Adrenal gland (tissue), 12 donors: ENCODE results near the gene CFAP45. TPM values are rescaled to one million over a fixed set of nuclear protein-coding genes. Genes with fewer than 3 reads are reported as not detected.
A peak's percentile ranks its signal among the peaks of the same experiment; 100 is the strongest.

Source experiments
- DNase-seq, 7 donors: peaks; one replicate each; pipeline ENCODE4 v3.0.0-alpha.2; 2019 to 2020
- H3K27ac ChIP-seq, 5 donors: fragments of 200-600 bp; sonication (generic) in 4 of 5; 1 replicate in 3 of 5; 2 replicates in 2 of 5; pipeline versions ENCODE4 v1.5.1 to v1.8.0; 2016 to 2020; ENCODE audit warnings: mild to moderate bottlenecking in 1 of 5
- H3K27me3 ChIP-seq: fragments of 200-600 bp; 2 replicates; pipeline ENCODE4 v1.8.0; 2021
- H3K36me3 ChIP-seq, 2 donors: fragments of 200-600 bp; replicated peaks in 1 of 2; 1 replicate in 1 of 2; 2 replicates in 1 of 2; pipeline versions ENCODE4 v1.5.1 to v1.8.0; 2018 to 2022
- H3K4me1 ChIP-seq, 2 donors: fragments of 200-600 bp; replicated peaks in 1 of 2; 1 replicate in 1 of 2; 2 replicates in 1 of 2; pipeline versions ENCODE4 v1.5.1 to v1.8.0; 2018 to 2021
- H3K4me3 ChIP-seq, 4 donors: fragments of 200-600 bp; sonication (generic) in 3 of 4; one replicate each; pipeline ENCODE4 v1.5.1; 2016 to 2018
- H3K9me3 ChIP-seq, 3 donors: fragments of 200-600 bp; sonication (generic) in 1 of 3; replicated peaks in 1 of 3; 1 replicate in 2 of 3; 2 replicates in 1 of 3; pipeline versions ENCODE4 v1.5.1 to v1.8.0; 2016 to 2021
- CTCF ChIP-seq, 6 experiments: fragments of 450-650 bp in 4 of 6; fragments of 200-600 bp in 2 of 6; sonication (generic) in 1 of 6; IDR thresholded peaks; 1 replicate in 5 of 6; 2 replicates in 1 of 6; pipeline versions ENCODE4 v1.5.1 to v1.8.0; 2016 to 2021; ENCODE audit warnings: antibody characterized with exemption in 6 of 6, mild to moderate bottlenecking in 2 of 6, moderate library complexity in 1 of 6
- POLR2A ChIP-seq, 2 donors: fragments of 450-650 bp; IDR thresholded peaks; one replicate each; pipeline ENCODE4 v1.6.1; 2017; ENCODE audit warnings: antibody characterized with exemption in 2 of 2, mild to moderate bottlenecking in 2 of 2, moderate library complexity in 1 of 2
- WGBS, 4 donors: extraction: QIAGEN DNeasy Blood & Tissue Kit in 2 of 4; methylation state at CpG; one replicate each; pipeline versions ENCODE4 v1.1.5 to v1.1.7; 2013 to 2017; 5-methylcytosine and 5-hydroxymethylcytosine counted together
- intact Hi-C, 2 donors: fragments of 100-400 bp; cut with DNase I; formaldehyde crosslinking; loops; one replicate each; pipeline versions ENCODE4 v1.14.1 to v1.15.0; 2022 to 2023
- polyA plus RNA-seq, 3 donors: library from polyadenylated mRNA; stranded (reverse); fragments of 200-250 nt in 2 of 3; fragments of 350-450 nt in 1 of 3; fragmentation: Illumina TruSeq in 1 of 3; extraction: RNeasy Lipid Tissue Mini Kit (QIAGEN cat#74804) in 1 of 3; gene quantifications; one replicate each; pipeline ENCODE4 v1.2.3, GENCODE V29; 2013 to 2014
- total RNA-seq, 9 donors: library from RNA; depleted of rRNA in 4 of 9; stranded (reverse); fragments of >200 nt in 4 of 9; fragments of 120-200 nt in 1 of 9; fragmentation: NEBNext Ultra II Directional in 1 of 9; extraction: Animal tissue kit (Norgen Biotek cat#: 25700) in 1 of 9; gene quantifications; one replicate each; pipeline versions ENCODE4 v1.1.0 to v1.2.4, GENCODE V29; 2013 to 2023
- donor health status: healthy with polysubstance abuse.
- donor health status: Bipolar disorder and iron deficiency.
- donor health status: DM: yes; HTN: yes; CAD: no.
- donor health status: DM: no; HTN: no; CAD: no.
- donor health status: DM: no; HTN: no; CAD: no.
- donor health status: DM: yes; HTN: yes; CAD: no.

CFAP45 gene
- total and polyA plus RNA-seq, 12 donors, result 0.14 to 0.81 (median 0.35) TPM; not detected in 6

- peak; percentile 81 to 91 (median 88) for DNase-seq
- intact Hi-C loops, result no loop called here
- peaks cover 0 to 13% of the 10 kb centered on the region in 2 donors for H3K36me3 ChIP-seq
- WGBS, 4 donors, result 12 to 33% (median 15%) methylated on average over 8 to 31 of the region's 31 CpGs
- no peaks in the 10 kb centered on the region for H3K9me3 ChIP-seq
- peaks cover 4 to 41% of the 10 kb centered on the region in 2 donors for H3K4me1 ChIP-seq
- H3K27me3 ChIP-seq, result no peaks in the 10 kb centered on the region
- TF ChIP-seq CTCF (IDR thresholded peaks at IDR 0.05) (no peak), POLR2A (IDR thresholded peaks at IDR 0.05) (no peak)
- H3K4me3 ChIP-seq, result peak overlapping the region; percentile 46 to 64 (median 59)
- peak overlapping the region; percentile 35 to 93 (median 82) for H3K27ac ChIP-seq
These were observed 24.2 kb upstream of the CFAP45 start for GRCh38 chr1:159924025-159924790.

GRCh38 chr1:159923203-159924024 lies 23.4 kb upstream of the CFAP45 start:
- intact Hi-C loops, result no loop called here

GRCh38 chr1:159922511-159923202 lies 22.7 kb upstream of the CFAP45 start:
- H3K4me3 ChIP-seq, result peak overlapping the region in 1 of 4 donors; percentile 64
- H3K9me3 ChIP-seq, result no peaks in the 10 kb centered on the region
- peaks cover 4 to 41% of the 10 kb centered on the region in 2 donors for H3K4me1 ChIP-seq
- H3K27ac ChIP-seq, result peak overlapping the region in 3 of 5 donors; percentile 72 to 93 (median 92)
- no peaks in the 10 kb centered on the region for H3K27me3 ChIP-seq
- WGBS, 4 donors, result 53 to 86% (median 67%) methylated on average over 2 to 8 of the region's 8 CpGs
- TF ChIP-seq POLR2A (IDR thresholded peaks at IDR 0.05), result no peak
- no peak for TF ChIP-seq CTCF (IDR thresholded peaks at IDR 0.05)
- intact Hi-C loops, result no loop called here
- DNase-seq, result peak in 6 of 7 donors; percentile 46 to 69 (median 54)
- peaks cover 0 to 26% of the 10 kb centered on the region in 2 donors for H3K36me3 ChIP-seq

More at GRCh38 chr1:159923203-159924024, 23.4 kb upstream of the CFAP45 start:
- WGBS, 4 donors, result 43 to 57% (median 49%) methylated on average over 20 of the region's 20 CpGs
- no peaks in the 10 kb centered on the region for H3K27me3 ChIP-seq
- H3K27ac ChIP-seq, result peak overlapping the region in 4 of 5 donors; percentile 72 to 93 (median 87)
- peaks cover 4 to 41% of the 10 kb centered on the region in 2 donors for H3K4me1 ChIP-seq
- peak overlapping the region in 1 of 4 donors; percentile 64 for H3K4me3 ChIP-seq
- peak; percentile 53 to 89 (median 66) for DNase-seq
- TF ChIP-seq CTCF (IDR thresholded peaks at IDR 0.05), result no peak
- peak; percentile 27 to 28 for TF ChIP-seq POLR2A (IDR thresholded peaks at IDR 0.05)
- H3K36me3 ChIP-seq, result peaks cover 0 to 21% of the 10 kb centered on the region in 2 donors
- H3K9me3 ChIP-seq, result no peaks in the 10 kb centered on the region
